ENCODE measurements around the gene TBL1X. TPM values are rescaled to one million over a fixed set of nuclear protein-coding genes. Genes with fewer than 3 reads are reported as not detected.
"Not testable (repeated sequence)": the region's sequence is repeated elsewhere in the genome, so short reads cannot be mapped to it uniquely, and the experiment has no call there.

Gene TBL1X
- total RNA-seq, 4 donors from 2014 or later, result 25.3 to 54.1 (median 38.2) TPM

DNA sequence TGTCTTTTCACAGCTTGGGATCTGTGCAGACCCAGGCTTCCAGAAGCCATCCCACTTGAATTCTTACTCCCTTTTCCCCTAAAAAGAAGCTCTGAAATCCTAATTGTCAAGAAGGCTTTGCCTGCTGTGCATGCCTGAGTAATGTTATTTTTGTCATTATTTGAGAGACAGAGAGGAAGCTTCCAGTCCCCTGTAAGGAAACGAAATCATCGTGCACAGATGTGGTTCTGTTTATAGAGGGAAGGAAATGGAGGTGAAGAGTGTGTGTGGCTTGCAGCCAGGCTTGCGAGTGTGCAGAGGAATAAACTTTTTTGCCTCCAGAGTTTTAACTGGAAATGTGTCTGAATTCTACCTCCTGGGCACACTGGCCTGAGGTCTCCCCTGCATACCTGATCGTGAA, 70.2 kb downstream of the TBL1X start:
- H3K27ac ChIP-seq (replicated peaks in 1 of 4), result peak overlapping the region; percentile 42 to 71 (median 52)

DNA sequence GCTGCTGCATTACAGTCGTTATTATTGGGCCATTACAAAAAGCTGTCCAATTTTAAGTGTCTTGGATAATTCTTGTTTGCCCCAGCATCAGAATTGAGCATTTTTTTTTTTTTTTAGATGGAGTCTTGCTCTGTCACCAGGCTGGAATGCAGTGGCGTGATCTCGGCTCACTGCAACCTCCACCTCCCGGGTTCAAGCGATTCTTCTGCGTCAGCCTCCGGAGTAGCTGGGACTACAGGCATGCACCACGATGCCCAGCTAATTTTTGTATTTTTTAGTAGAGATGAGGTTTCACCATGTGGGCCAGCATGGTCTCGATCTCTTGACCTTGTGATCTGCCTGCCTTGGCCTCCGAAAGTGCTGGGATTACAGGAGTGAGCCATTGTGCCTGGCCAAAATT, 71.3 kb downstream of the TBL1X start:
- not testable (repeated sequence) for DNase-seq (ENCODE audit: extremely low spot score); H3K9me3 ChIP-seq; H3K27ac ChIP-seq (replicated peaks in 1 of 4); H3K27me3 ChIP-seq; H3K36me3 ChIP-seq; H3K4me3 ChIP-seq
- intact Hi-C loops (cut with DNase I), result loop anchor here (10.0 kb wide), 1 partner anchor 139 kb away; no protein-coding TSS in a partner anchor
- peaks cover 13 to 32% (median 20%) of the 10 kb centered on the region in 4 donors for H3K4me1 ChIP-seq
- 86% methylated on average over 10 of the region's 10 CpGs for WGBS

More for the DNA sequence above, 70.2 kb downstream of the TBL1X start:
- Histone ChIP-seq H3K27me3 (no peaks in the 10 kb centered on the region), H3K4me3 (no peak overlapping the region), H3K36me3 (no peaks in the 10 kb centered on the region), H3K9me3 (no peaks in the 10 kb centered on the region), H3K4me1 (peaks cover 15 to 37% (median 25%) of the 10 kb centered on the region in 4 donors)
- DNase-seq (ENCODE audit: extremely low spot score), result no peak
- intact Hi-C loops (cut with DNase I), result loop anchor here (10.0 kb wide), 1 partner anchor 140 kb away; no protein-coding TSS in a partner anchor
- WGBS, result 39% methylated on average over 4 of the region's 4 CpGs
- TF ChIP-seq EP300 (IDR thresholded peaks at IDR 0.05), result no peak
- TF ChIP-seq POLR2AphosphoS5 (IDR thresholded peaks at IDR 0.05), result no peak
- TF ChIP-seq, protein P1, sequence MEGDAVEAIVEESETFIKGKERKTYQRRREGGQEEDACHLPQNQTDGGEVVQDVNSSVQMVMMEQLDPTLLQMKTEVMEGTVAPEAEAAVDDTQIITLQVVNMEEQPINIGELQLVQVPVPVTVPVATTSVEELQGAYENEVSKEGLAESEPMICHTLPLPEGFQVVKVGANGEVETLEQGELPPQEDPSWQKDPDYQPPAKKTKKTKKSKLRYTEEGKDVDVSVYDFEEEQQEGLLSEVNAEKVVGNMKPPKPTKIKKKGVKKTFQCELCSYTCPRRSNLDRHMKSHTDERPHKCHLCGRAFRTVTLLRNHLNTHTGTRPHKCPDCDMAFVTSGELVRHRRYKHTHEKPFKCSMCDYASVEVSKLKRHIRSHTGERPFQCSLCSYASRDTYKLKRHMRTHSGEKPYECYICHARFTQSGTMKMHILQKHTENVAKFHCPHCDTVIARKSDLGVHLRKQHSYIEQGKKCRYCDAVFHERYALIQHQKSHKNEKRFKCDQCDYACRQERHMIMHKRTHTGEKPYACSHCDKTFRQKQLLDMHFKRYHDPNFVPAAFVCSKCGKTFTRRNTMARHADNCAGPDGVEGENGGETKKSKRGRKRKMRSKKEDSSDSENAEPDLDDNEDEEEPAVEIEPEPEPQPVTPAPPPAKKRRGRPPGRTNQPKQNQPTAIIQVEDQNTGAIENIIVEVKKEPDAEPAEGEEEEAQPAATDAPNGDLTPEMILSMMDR (IDR thresholded peaks at IDR 0.05), result no peak
- no peak for TF ChIP-seq POLR2A (IDR thresholded peaks at IDR 0.05; ENCODE audit: low read depth)

DNA sequence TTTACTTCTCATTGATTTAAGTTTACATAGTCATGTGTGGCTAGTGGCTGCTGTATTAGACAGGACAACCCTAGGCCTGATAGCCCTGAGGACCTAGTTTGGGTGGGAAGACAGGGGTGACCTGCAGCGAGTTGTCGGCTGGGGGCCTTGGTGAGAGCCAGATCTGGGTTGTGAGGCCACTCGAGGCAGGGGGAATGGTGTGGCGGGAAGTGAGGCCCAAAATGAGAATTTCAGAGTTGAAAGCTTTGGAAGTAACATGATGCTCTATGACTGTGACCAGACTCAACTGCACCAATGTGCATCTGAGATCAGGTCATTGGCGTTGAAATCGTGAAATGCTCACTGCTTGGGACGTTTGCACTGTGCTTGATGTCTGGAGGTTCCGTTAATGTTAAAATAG, 72.9 kb downstream of the TBL1X start:
- peaks cover 4 to 26% (median 22%) of the 10 kb centered on the region in 4 donors for H3K4me1 ChIP-seq
- H3K27ac ChIP-seq (replicated peaks in 1 of 4), result no peak overlapping the region
- DNase-seq (ENCODE audit: extremely low spot score), result no peak
- no peak overlapping the region for H3K4me3 ChIP-seq
- intact Hi-C loops (cut with DNase I), result loop anchor here (10.0 kb wide), 1 partner anchor 137 kb away; no protein-coding TSS in a partner anchor
- 87% methylated on average over 8 of the region's 8 CpGs for WGBS
- H3K9me3 ChIP-seq, result no peaks in the 10 kb centered on the region
- TF ChIP-seq POLR2A (IDR thresholded peaks at IDR 0.05; ENCODE audit: low read depth), result no peak
- TF ChIP-seq EP300 (IDR thresholded peaks at IDR 0.05), result no peak
- TF ChIP-seq, protein P1 (IDR thresholded peaks at IDR 0.05), result no peak
- no peak for TF ChIP-seq POLR2AphosphoS5 (IDR thresholded peaks at IDR 0.05)
- H3K36me3 ChIP-seq, result no peaks in the 10 kb centered on the region
- H3K27me3 ChIP-seq, result no peaks in the 10 kb centered on the region

DNA sequence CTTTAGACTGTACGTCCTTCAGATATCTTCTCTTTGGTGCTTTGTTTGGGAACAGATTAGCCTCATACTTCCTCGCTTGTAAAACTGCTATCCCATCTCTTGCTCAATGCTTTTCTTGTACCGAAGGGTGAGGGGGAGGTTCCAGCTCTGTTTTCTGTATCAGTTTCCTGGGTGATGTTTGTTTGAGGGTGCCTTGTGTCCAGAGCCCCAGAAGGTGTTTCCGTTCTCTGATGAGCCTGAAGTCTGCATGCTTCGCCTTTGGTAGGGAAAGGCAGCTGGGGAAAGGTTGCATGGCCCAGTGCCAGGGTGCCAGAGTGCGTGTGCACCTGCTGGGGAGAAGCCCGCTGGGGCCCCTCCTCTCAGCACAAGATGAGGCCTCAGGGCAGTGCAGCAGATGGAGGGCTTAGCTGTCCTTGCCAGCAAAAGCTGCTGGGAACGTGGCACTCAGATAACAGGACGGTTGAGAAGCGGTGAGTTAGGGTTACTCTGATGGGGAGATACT, 73.7 kb downstream of the TBL1X start:
- H3K36me3 ChIP-seq, result no peaks in the 10 kb centered on the region
- H3K27me3 ChIP-seq, result no peaks in the 10 kb centered on the region
- H3K4me1 ChIP-seq, result peaks cover 3 to 26% (median 21%) of the 10 kb centered on the region in 4 donors
- 73% methylated on average over 8 of the region's 10 CpGs for WGBS
- intact Hi-C loops (cut with DNase I), result loop anchor here (10.0 kb wide), 1 partner anchor 136 kb away; no protein-coding TSS in a partner anchor
- no peak overlapping the region for H3K27ac ChIP-seq (replicated peaks in 1 of 4)
- DNase-seq (ENCODE audit: extremely low spot score), result no peak
- H3K9me3 ChIP-seq, result no peaks in the 10 kb centered on the region
- TF ChIP-seq POLR2AphosphoS5 (IDR thresholded peaks at IDR 0.05) (no peak), POLR2A (IDR thresholded peaks at IDR 0.05; ENCODE audit: low read depth) (no peak), EP300 (IDR thresholded peaks at IDR 0.05) (no peak)
- TF ChIP-seq, protein P1 (IDR thresholded peaks at IDR 0.05), result no peak
- H3K4me3 ChIP-seq, result no peak overlapping the region

- TF ChIP-seq POLR2AphosphoS5 (IDR thresholded peaks at IDR 0.05) (no peak), EP300 (IDR thresholded peaks at IDR 0.05) (no peak), POLR2A (IDR thresholded peaks at IDR 0.05; ENCODE audit: low read depth) (no peak)
- TF ChIP-seq, protein P1 (IDR thresholded peaks at IDR 0.05), result no peak
- no peak overlapping the region for H3K27ac ChIP-seq (replicated peaks in 1 of 4)
- H3K9me3 ChIP-seq, result no peaks in the 10 kb centered on the region
- no peak for DNase-seq (ENCODE audit: extremely low spot score)
- H3K36me3 ChIP-seq, result no peaks in the 10 kb centered on the region
- no peaks in the 10 kb centered on the region for H3K27me3 ChIP-seq
- H3K4me1 ChIP-seq, result peaks cover 3 to 22% (median 16%) of the 10 kb centered on the region in 4 donors
- 73% methylated on average over 4 of the region's 5 CpGs for WGBS
- intact Hi-C loops (cut with DNase I), result loop anchor here (10.0 kb wide), 1 partner anchor 135 kb away; no protein-coding TSS in a partner anchor
- no peak overlapping the region for H3K4me3 ChIP-seq
Measured at GRCh38 chrX:9539605-9540387, 74.9 kb downstream of the TBL1X start.

Data from esophagus muscularis mucosa (tissue), 4 donors.